GM23248 (cell line): Measurements from ENCODE around the gene SLC7A8. TPM values are rescaled to one million over a fixed set of nuclear protein-coding genes. Genes with fewer than 3 reads are reported as not detected.

Experiments
- DNase-seq: peaks from one replicate; pipeline ENCODE4 v3.0.0-alpha.2; 2015
- H2AFZ ChIP-seq: fragments of 200-600 bp; sonication (generic); 2 replicates; pipeline ENCODE4 v1.6.1; 2016; ENCODE audit warnings: antibody characterized with exemption
- H3F3A ChIP-seq: fragments of 200-600 bp; sonication (generic); 2 replicates; pipeline ENCODE4 v1.6.1; 2016; ENCODE audit warnings: mild to moderate bottlenecking, antibody characterized with exemption, mixed run types; ENCODE audit not compliant: insufficient read depth
- H3K27ac ChIP-seq: fragments of 200-600 bp; sonication (generic); 2 replicates; pipeline ENCODE4 v1.5.1; 2016; ENCODE audit warnings: mild to moderate bottlenecking
- H3K27me3 ChIP-seq: fragments of 200-600 bp; sonication (generic); replicated peaks from 2 replicates; pipeline ENCODE4 v1.6.1; 2016; ENCODE audit warnings: mild to moderate bottlenecking; ENCODE audit not compliant: insufficient read depth
- H3K36me3 ChIP-seq: fragments of 200-600 bp; sonication (generic); 2 replicates; pipeline ENCODE4 v1.6.1; 2016; ENCODE audit warnings: low read depth, mild to moderate bottlenecking
- H3K4me1 ChIP-seq: fragments of 200-600 bp; sonication (generic); 2 replicates; pipeline ENCODE4 v1.6.1; 2016; ENCODE audit warnings: mild to moderate bottlenecking; ENCODE audit not compliant: insufficient read depth
- H3K4me2 ChIP-seq: fragments of 200-600 bp; sonication (generic); one replicate; pipeline ENCODE4 v1.6.1; 2016; ENCODE audit warnings: mild to moderate bottlenecking; ENCODE audit not compliant: unreplicated experiment
- H3K4me3 ChIP-seq: fragments of 200-600 bp; sonication (generic); 2 replicates; pipeline ENCODE4 v1.5.1; 2016; ENCODE audit warnings: mild to moderate bottlenecking
- H3K79me2 ChIP-seq: fragments of 200-600 bp; sonication (generic); 2 replicates; pipeline ENCODE4 v1.6.1; 2016; ENCODE audit warnings: mild to moderate bottlenecking; ENCODE audit not compliant: insufficient read depth
- H3K9ac ChIP-seq: fragments of 200-600 bp; sonication (generic); 2 replicates; pipeline ENCODE4 v1.6.1; 2016; ENCODE audit warnings: mild to moderate bottlenecking
- H3K9me2 ChIP-seq: fragments of 200-600 bp; sonication (generic); 2 replicates; pipeline ENCODE4 v1.6.1; 2016; ENCODE audit warnings: mixed run types, mild to moderate bottlenecking, moderate library complexity; ENCODE audit not compliant: insufficient read depth
- H3K9me3 ChIP-seq: fragments of 200-600 bp; sonication (generic); one replicate; pipeline ENCODE4 v1.6.1; 2017; ENCODE audit warnings: low read depth
- H4K20me1 ChIP-seq: fragments of 200-600 bp; sonication (generic); 2 replicates; pipeline ENCODE4 v1.6.0; 2016; ENCODE audit not compliant: insufficient read depth
- EZH2 ChIP-seq: fragments of 200-600 bp; sonication (generic); IDR thresholded peaks from 2 replicates; pipeline ENCODE4 v1.6.1; 2018; ENCODE audit warnings: antibody characterized with exemption, mild to moderate bottlenecking; ENCODE audit not compliant: insufficient read depth, poor library complexity, severe bottlenecking
- EZH2phosphoT487 ChIP-seq: fragments of 200-600 bp; sonication (generic); IDR thresholded peaks from 2 replicates; pipeline ENCODE4 v1.6.1; 2018; ENCODE audit warnings: antibody characterized with exemption, moderate library complexity, mild to moderate bottlenecking, low read depth; ENCODE audit not compliant: insufficient read depth
- WGBS, 2 experiments: methylation state at CpG; one replicate each; pipeline ENCODE4 v1.1.6; 2015 to 2017; ENCODE audit warnings: low lambda C conversion rate in 2 of 2, low coverage in 1 of 2; ENCODE audit errors: missing lambda C conversion rate in 2 of 2; 5-methylcytosine and 5-hydroxymethylcytosine counted together
- in situ Hi-C: fragments of 300-500 bp; cut with MboI; formaldehyde crosslinking; loops from 2 replicates; pipeline ENCODE4 v1.15.0; 2020
- polyA plus RNA-seq: library from polyadenylated mRNA; unstranded; fragments of >200 nt; fragmentation: Nextera tagmentation; extraction: Ambion mirVana; gene quantifications from 2 replicates; pipeline ENCODE4 v1.2.1, GENCODE V29; 2016
- total RNA-seq: library from RNA; depleted of rRNA; stranded (reverse); fragments of >200 nt; shearing (Covaris generic); gene quantifications from 2 replicates; pipeline ENCODE4 v1.2.3, GENCODE V29; 2014

SLC7A8 gene
- total and polyA plus RNA-seq, 2 experiments from 2014 or later = 6.7 to 9.9 TPM

DNA sequence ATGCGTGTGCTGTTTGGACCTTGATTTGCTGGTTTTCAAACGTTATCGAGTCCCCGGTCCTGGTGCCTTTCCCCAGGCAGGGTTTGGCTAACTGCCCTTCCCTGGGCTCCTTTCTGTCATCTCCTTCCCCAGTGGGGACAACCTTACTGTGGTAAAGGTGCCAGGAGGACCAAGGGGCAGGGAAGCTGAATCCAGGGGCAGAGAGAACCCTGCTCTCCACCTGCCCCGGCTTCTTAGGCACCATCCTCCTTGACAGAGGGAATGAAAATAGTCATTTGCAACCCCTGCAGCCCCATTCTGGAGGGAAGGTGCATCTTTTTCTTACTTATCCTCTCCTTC lies 69.4 kb downstream of the SLC7A8 start:
- 84 to 87% methylated on average over 5 of the region's 5 CpGs for WGBS, 2 experiments
- no peaks in the 10 kb centered on the region for H3K36me3 ChIP-seq
- H3K4me2 ChIP-seq = peak overlapping the region; percentile 60
- TF ChIP-seq EZH2 = no peak
- no peaks in the 10 kb centered on the region for H4K20me1 ChIP-seq
- H3K9me3 ChIP-seq = no peaks in the 10 kb centered on the region
- peaks cover 9% of the 10 kb centered on the region; the same call in 1 of the 2 replicates for H3F3A ChIP-seq
- peaks cover 33% of the 10 kb centered on the region for H3K4me1 ChIP-seq
- H3K27me3 ChIP-seq = no peaks in the 10 kb centered on the region
- no peaks in the 10 kb centered on the region for H3K9me2 ChIP-seq
- no peaks in the 10 kb centered on the region for H3K79me2 ChIP-seq
- no peak overlapping the region for H3K9ac ChIP-seq
- no peak for DNase-seq
- in situ Hi-C loops = no loop called here
- peak overlapping the region; percentile 83 for H3K27ac ChIP-seq
- no peak overlapping the region for H3K4me3 ChIP-seq
- 0 out of 2 replicates have a peak overlapping the region, but pooled peaks have one; percentile 3 for H2AFZ ChIP-seq

DNA sequence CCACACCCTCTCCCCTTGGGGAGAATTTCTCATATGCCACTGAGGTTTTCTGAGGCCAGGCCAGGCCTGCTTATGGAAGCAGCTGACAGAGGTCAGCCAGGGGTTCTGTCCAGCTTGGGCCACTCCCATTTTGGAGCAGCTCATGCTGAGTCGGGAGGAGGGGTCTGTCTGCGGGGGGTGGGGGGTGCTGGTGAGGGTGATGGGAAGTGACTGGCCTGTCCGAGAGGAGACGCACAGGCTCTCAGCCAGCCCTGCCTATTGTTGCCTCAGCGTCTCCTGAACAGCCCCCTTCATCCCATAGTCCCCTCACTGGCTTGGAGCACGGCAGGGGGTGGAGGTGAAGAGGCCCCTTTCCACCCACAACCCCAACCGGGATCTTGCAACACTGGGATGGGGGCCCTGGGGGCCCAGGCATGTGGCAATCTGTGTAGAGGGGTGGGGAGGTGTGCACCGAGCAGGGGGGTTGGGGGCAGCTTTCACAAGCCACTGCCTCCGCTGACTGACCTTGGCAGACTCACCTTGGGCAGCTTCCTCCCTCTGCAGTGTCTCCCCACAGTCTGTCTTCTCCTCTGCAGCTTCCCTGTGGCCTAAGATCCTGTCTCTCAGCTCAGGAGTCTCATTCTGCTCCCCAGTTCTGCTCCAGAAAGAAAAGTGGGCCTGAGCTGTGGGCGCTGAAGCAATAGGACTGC lies 69.9 kb downstream of the SLC7A8 start:
- Histone ChIP-seq H3K4me3 (no peak overlapping the region), H3K4me1 (peaks cover 33% of the 10 kb centered on the region), H3K79me2 (no peaks in the 10 kb centered on the region), H3K9me2 (no peaks in the 10 kb centered on the region), H3F3A (peaks cover 9% of the 10 kb centered on the region), H3K4me2 (peak overlapping the region; percentile 60), H3K9ac (no peak overlapping the region; the same call in 1 of the 2 replicates), H3K27me3 (no peaks in the 10 kb centered on the region), H4K20me1 (no peaks in the 10 kb centered on the region), H3K27ac (peak overlapping the region; percentile 83; the same call in 1 of the 2 replicates), H2AFZ (0 out of 2 replicates have a peak overlapping the region, but pooled peaks have one; percentile 15), H3K9me3 (no peaks in the 10 kb centered on the region), H3K36me3 (no peaks in the 10 kb centered on the region)
- 62 to 67% methylated on average over 10 of the region's 10 CpGs for WGBS, 2 experiments
- peak; percentile 42 for DNase-seq
- in situ Hi-C loops = no loop called here
- TF ChIP-seq EZH2 (no peak), EZH2phosphoT487 (no peak)

- DNase-seq = peak; percentile 16
- H3F3A ChIP-seq = peaks cover 9% of the 10 kb centered on the region
- no peaks in the 10 kb centered on the region for H3K36me3 ChIP-seq
- no peaks in the 10 kb centered on the region for H3K9me2 ChIP-seq
- H3K4me2 ChIP-seq = no peak overlapping the region
- in situ Hi-C loops = no loop called here
- H3K27ac ChIP-seq = no peak overlapping the region
- H3K27me3 ChIP-seq = no peaks in the 10 kb centered on the region
- 55 to 61% methylated on average over 12 of the region's 12 CpGs for WGBS, 2 experiments
- no peak overlapping the region for H3K9ac ChIP-seq
- no peak overlapping the region for H3K4me3 ChIP-seq
- peaks cover 33% of the 10 kb centered on the region for H3K4me1 ChIP-seq
- no peak overlapping the region for H2AFZ ChIP-seq
- H3K9me3 ChIP-seq = no peaks in the 10 kb centered on the region
- TF ChIP-seq EZH2phosphoT487 (no peak), EZH2 (no peak)
- no peaks in the 10 kb centered on the region for H3K79me2 ChIP-seq
- no peaks in the 10 kb centered on the region for H4K20me1 ChIP-seq
Measured at GRCh38 chr14:23112359-23113178, 70.9 kb downstream of the SLC7A8 start.

- 60 to 70% methylated on average over 5 of the region's 5 CpGs for WGBS, 2 experiments
- Histone ChIP-seq H3K36me3 (no peaks in the 10 kb centered on the region), H3K4me3 (no peak overlapping the region), H3K27ac (no peak overlapping the region), H3K79me2 (no peaks in the 10 kb centered on the region), H3K4me2 (no peak overlapping the region), H4K20me1 (no peaks in the 10 kb centered on the region), H3K9me3 (no peaks in the 10 kb centered on the region), H3K4me1 (peaks cover 30% of the 10 kb centered on the region), H2AFZ (no peak overlapping the region), H3F3A (peaks cover 9% of the 10 kb centered on the region), H3K27me3 (no peaks in the 10 kb centered on the region), H3K9ac (no peak overlapping the region), H3K9me2 (no peaks in the 10 kb centered on the region)
- no peak for DNase-seq
- TF ChIP-seq EZH2phosphoT487 (no peak), EZH2 (no peak)
- in situ Hi-C loops = no loop called here
Measured at GRCh38 chr14:23110579-23111365, 72.7 kb downstream of the SLC7A8 start.
